ENCODE measurements around the gene CEP192. TPM values are rescaled to one million over a fixed set of nuclear protein-coding genes. Genes with fewer than 3 reads are reported as not detected.

Gene CEP192
- total and polyA plus RNA-seq, 2 of the 4 experiments (the other 2 are of a cell fraction), result 17.2 to 29.0 TPM

- peak overlapping the region; percentile 90 for H2BK5ac ChIP-seq (ENCODE audit: low read depth, low read length, poor library complexity, severe bottlenecking)
- peak overlapping the region; percentile 87 for H2AFZ ChIP-seq (replicated peaks; ENCODE audit: low read length, poor library complexity)
- H3K4me2 ChIP-seq (ENCODE audit: low read depth, low read length), result peak overlapping the region; percentile 81
- H3K36me3 ChIP-seq (ENCODE audit: control insufficient read depth, insufficient read depth, low read length), result no peaks in the 10 kb centered on the region
- H3K4me3 ChIP-seq (ENCODE audit: insufficient read depth, low read depth, low read length), result peak overlapping the region; percentile 84
- peak overlapping the region; percentile 51 for H3K18ac ChIP-seq (ENCODE audit: low read depth, low read length)
- peak overlapping the region; percentile 79 to 94 for H4K8ac ChIP-seq (ENCODE audit: low read depth in 2 of 2, low read length in 2 of 2)
- peak overlapping the region; percentile 93 for H3K27ac ChIP-seq (ENCODE audit: insufficient read depth, low read length)
- peak overlapping the region; percentile 95 for H4K91ac ChIP-seq (ENCODE audit: insufficient read depth, low read depth, low read length)
- peaks cover 7% of the 10 kb centered on the region for H4K20me1 ChIP-seq (ENCODE audit: insufficient read depth, low read length)
- H3K9me1 ChIP-seq (ENCODE audit: insufficient read depth, low read length), result peaks cover 13% of the 10 kb centered on the region
- dilution Hi-C loops (cut with HindIII; ENCODE audit: low sequenced_read_pairs, unreplicated experiment), result no loop called here
- DNase-seq (peak; percentile 89), ATAC-seq (ENCODE audit: low read depth) (peak; percentile 1; the same call in 1 of the 2 replicates)
- CTCF ChIA-PET, result interaction anchor here (0.6 kb wide), 2 partner anchors 206 to 554 kb away, joined by 3 read pairs; no protein-coding TSS in a partner anchor
- H3K4me1 ChIP-seq (ENCODE audit: control insufficient read depth, insufficient read depth, low read length), result peaks cover 3% of the 10 kb centered on the region; the same call in 1 of the 2 replicates
- H3K79me1 ChIP-seq (ENCODE audit: low read depth in 1 of 2, low read length in 2 of 2), result peaks cover 19 to 38% of the 10 kb centered on the region in 2 experiments
- H3K14ac ChIP-seq (replicated peaks; ENCODE audit: low read depth, low read length), result peak overlapping the region; percentile 99
- no peaks in the 10 kb centered on the region for H3K27me3 ChIP-seq (ENCODE audit: control insufficient read depth, insufficient read depth, low read length)
- WGBS, 2 experiments (ENCODE audit: extremely low coverage in 2 of 2, insufficient read length in 1 of 2), result 0% methylated on average over 3 of the region's 15 CpGs; no CpG with 5 or more reads in 1 of the 2 experiments
- BruUV-seq (replicated peaks), result no TSS peak
- TF ChIP-seq MAZ (IDR thresholded peaks at IDR 0.05; ENCODE audit: borderline replicate concordance, low read depth, low read length) (peak; percentile 13; the same call in 1 of the 2 replicates), POLR2A (IDR thresholded peaks at IDR 0.05; ENCODE audit: low read depth, low read length) (peak; percentile 77), USF2 (IDR thresholded peaks at IDR 0.05; ENCODE audit: low read depth, low read length) (no peak), CEBPB (IDR thresholded peaks at IDR 0.05; ENCODE audit: low read depth, low read length) (peak; percentile 55; the same call in 1 of the 2 replicates), CHD1 (IDR thresholded peaks at IDR 0.05; ENCODE audit: low read depth, low read length) (no peak)
- TF ChIP-seq, protein P1, sequence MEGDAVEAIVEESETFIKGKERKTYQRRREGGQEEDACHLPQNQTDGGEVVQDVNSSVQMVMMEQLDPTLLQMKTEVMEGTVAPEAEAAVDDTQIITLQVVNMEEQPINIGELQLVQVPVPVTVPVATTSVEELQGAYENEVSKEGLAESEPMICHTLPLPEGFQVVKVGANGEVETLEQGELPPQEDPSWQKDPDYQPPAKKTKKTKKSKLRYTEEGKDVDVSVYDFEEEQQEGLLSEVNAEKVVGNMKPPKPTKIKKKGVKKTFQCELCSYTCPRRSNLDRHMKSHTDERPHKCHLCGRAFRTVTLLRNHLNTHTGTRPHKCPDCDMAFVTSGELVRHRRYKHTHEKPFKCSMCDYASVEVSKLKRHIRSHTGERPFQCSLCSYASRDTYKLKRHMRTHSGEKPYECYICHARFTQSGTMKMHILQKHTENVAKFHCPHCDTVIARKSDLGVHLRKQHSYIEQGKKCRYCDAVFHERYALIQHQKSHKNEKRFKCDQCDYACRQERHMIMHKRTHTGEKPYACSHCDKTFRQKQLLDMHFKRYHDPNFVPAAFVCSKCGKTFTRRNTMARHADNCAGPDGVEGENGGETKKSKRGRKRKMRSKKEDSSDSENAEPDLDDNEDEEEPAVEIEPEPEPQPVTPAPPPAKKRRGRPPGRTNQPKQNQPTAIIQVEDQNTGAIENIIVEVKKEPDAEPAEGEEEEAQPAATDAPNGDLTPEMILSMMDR (conservative IDR thresholded peaks at IDR 0.05; ENCODE audit: low read depth, low read length), result 0 out of 2 replicates have a peak, but pooled peaks have one; percentile 6
- in situ Hi-C loops (cut with MboI; ENCODE audit: low sequenced_read_pairs), result loop anchor here (10.0 kb wide), 1 partner anchor 572 kb away; the partner anchor contains the start of gene AFG3L2
- H3K9me3 ChIP-seq (ENCODE audit: control insufficient read depth, insufficient read depth, low read length), result no peaks in the 10 kb centered on the region
- peak overlapping the region; percentile 90 for H3K9ac ChIP-seq (ENCODE audit: low read depth, low read length)
- peak overlapping the region; percentile 17 for H4K5ac ChIP-seq (ENCODE audit: low read depth, low read length)
- intact Hi-C loops (cut with micrococcal nuclease), result loop anchor here (5.0 to 10.0 kb wide), 2 partner anchors 208 to 569 kb away; partner anchors contain the start of gene AFG3L2
- peak overlapping the region; percentile 41; the same call in 1 of the 2 replicates for H2BK20ac ChIP-seq (ENCODE audit: low read depth, low read length)
- peak overlapping the region; percentile 97 for H3K56ac ChIP-seq (ENCODE audit: extremely low read depth, insufficient read depth, low read length)
- H3K23ac ChIP-seq (ENCODE audit: low read depth, low read length), result peak overlapping the region; percentile 92
- peak overlapping the region; percentile 93 for H2AK5ac ChIP-seq (ENCODE audit: low read depth, low read length)
- peak overlapping the region; percentile 92 for H3K4ac ChIP-seq (ENCODE audit: low read depth, low read length)
- H2BK120ac ChIP-seq (ENCODE audit: low read depth, low read length), result peak overlapping the region; percentile 81
- H2AK9ac ChIP-seq (replicated peaks; ENCODE audit: low read depth, low read length, poor library complexity), result peak overlapping the region; percentile 100
- POLR2A ChIA-PET (ENCODE audit: unreplicated experiment), result no interaction called here
- H2BK15ac ChIP-seq (ENCODE audit: low read depth, low read length), result peak overlapping the region; percentile 4; the same call in 1 of the 3 replicates
These were observed 44.4 kb upstream of the CEP192 start for GRCh38 chr18:12946549-12947284.

Measured in IMR-90 (cell line).